Hepatocyte (in vitro differentiated cells): Measurements from ENCODE around the gene PRKAG2. TPM values are rescaled to one million over a fixed set of nuclear protein-coding genes. Genes with fewer than 3 reads are reported as not detected.

Source experiments
- DNase-seq: peaks from one replicate; pipeline ENCODE4 v3.0.0-alpha.2; 2016; ENCODE audit warnings: low spot score
- H2AFZ ChIP-seq: fragments of 200-600 bp; sonication (generic); 2 replicates; pipeline ENCODE4 v1.6.0; 2016; ENCODE audit warnings: antibody characterized with exemption, mild to moderate bottlenecking
- H3K27ac ChIP-seq: fragments of 200-600 bp; sonication (generic); 2 replicates; pipeline ENCODE4 v1.5.1; 2016; ENCODE audit warnings: mild to moderate bottlenecking
- H3K27me3 ChIP-seq: fragments of 200-600 bp; sonication (generic); 2 replicates; pipeline ENCODE4 v1.6.1; 2016
- H3K36me3 ChIP-seq: fragments of 200-600 bp; sonication (generic); replicated peaks from 2 replicates; pipeline ENCODE4 v1.5.1; 2016; ENCODE audit warnings: low read depth; ENCODE audit not compliant: insufficient read depth
- H3K4me1 ChIP-seq: fragments of 200-600 bp; sonication (generic); 2 replicates; pipeline ENCODE4 v1.5.1; 2016; ENCODE audit warnings: mild to moderate bottlenecking, moderate library complexity; ENCODE audit not compliant: insufficient read depth
- H3K4me2 ChIP-seq: fragments of 200-600 bp; sonication (generic); 2 replicates; pipeline ENCODE4 v1.6.0; 2016
- H3K4me3 ChIP-seq: fragments of 200-600 bp; sonication (generic); 2 replicates; pipeline ENCODE4 v1.5.1; 2016; ENCODE audit warnings: mild to moderate bottlenecking
- H3K79me2 ChIP-seq: fragments of 200-600 bp; sonication (generic); 2 replicates; pipeline ENCODE4 v1.6.0; 2017; ENCODE audit warnings: mild to moderate bottlenecking
- H3K9me2 ChIP-seq: fragments of 200-600 bp; sonication (generic); replicated peaks from 2 replicates; pipeline ENCODE4 v1.6.0; 2017; ENCODE audit warnings: mild to moderate bottlenecking; ENCODE audit not compliant: insufficient read depth
- H3K9me3 ChIP-seq: fragments of 200-600 bp; sonication (generic); 2 replicates; pipeline ENCODE4 v1.5.1; 2016; ENCODE audit warnings: low read depth, mild to moderate bottlenecking
- H4K20me1 ChIP-seq: fragments of 200-600 bp; sonication (generic); 2 replicates; pipeline ENCODE4 v1.6.0; 2016; ENCODE audit warnings: mild to moderate bottlenecking; ENCODE audit not compliant: insufficient read depth, poor library complexity, severe bottlenecking
- EZH2 ChIP-seq: fragments of 200-600 bp; sonication (generic); IDR thresholded peaks from 2 replicates; pipeline ENCODE4 v1.6.1; 2016; ENCODE audit warnings: antibody characterized with exemption, mild to moderate bottlenecking, borderline replicate concordance
- EZH2phosphoT487 ChIP-seq: fragments of 200-600 bp; sonication (generic); IDR thresholded peaks from one replicate; pipeline ENCODE4 v1.6.1; 2018; ENCODE audit warnings: antibody characterized with exemption, mild to moderate bottlenecking, low read depth, moderate library complexity; ENCODE audit not compliant: unreplicated experiment, severe bottlenecking
- WGBS: methylation state at CpG from one replicate; pipeline ENCODE4 v1.1.6; 2016; ENCODE audit warnings: low lambda C conversion rate; ENCODE audit errors: missing lambda C conversion rate; 5-methylcytosine and 5-hydroxymethylcytosine counted together
- polyA plus RNA-seq: library from polyadenylated mRNA; unstranded; fragments of >200 nt; fragmentation: Nextera tagmentation; extraction: Ambion mirVana; gene quantifications from 2 replicates; pipeline ENCODE4 v1.2.1, GENCODE V29; 2016
- total RNA-seq: library from RNA; depleted of rRNA; stranded (reverse); fragments of >200 nt; gene quantifications from 2 replicates; pipeline ENCODE4 v1.2.3, GENCODE V29; 2014
- TF ChIP-seq, protein P1 (sequence below): fragments of 200-600 bp; sonication (generic); IDR thresholded peaks from 2 replicates; pipeline ENCODE4 v1.5.1; 2016; ENCODE audit warnings: antibody characterized with exemption, mild to moderate bottlenecking; ENCODE audit not compliant: poor library complexity

PRKAG2 gene
- total and polyA plus RNA-seq, 2 experiments from 2014 or later = 17.8 to 23.4 TPM

DNA sequence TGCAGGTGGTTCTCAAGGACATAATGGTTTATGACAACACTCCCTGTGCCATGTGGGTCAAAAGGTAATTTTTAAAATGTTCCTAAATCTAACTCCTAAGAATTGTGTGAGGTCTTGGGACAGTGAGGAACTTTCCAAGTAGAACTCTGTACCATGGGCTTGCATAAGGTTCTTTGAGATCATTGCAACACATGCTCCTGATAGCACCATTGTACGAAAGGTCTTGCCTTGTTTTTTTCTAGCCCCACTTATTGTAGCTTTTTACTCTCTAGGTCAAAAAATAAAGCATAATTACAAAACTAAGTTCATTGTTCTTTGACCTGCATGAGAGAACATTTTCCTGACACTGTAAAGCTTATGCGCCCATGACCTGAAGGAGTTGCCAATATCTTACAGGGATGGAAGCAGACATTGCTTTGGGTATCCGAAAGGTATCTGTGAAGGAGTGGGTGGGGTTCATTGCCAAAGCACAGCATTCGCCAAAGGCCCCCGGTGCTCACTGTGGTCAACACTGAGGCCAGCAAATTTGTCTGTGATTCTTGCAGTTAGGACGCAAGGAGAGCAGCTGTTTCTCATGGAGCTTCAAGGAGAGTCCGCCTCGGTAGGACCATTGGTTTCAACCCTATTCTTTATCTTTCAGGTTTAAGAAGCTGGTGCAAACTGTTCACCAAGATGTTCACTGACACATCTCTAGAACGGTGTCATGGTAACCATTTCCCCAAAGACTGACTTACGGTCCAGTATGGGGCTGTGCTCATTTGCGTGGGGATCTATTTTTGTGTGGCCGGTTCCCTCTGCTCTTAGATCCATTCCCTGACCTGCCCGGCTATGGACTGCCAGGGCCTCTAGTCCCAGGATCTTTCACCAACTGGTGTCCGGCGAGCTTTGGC is 7.6 kb upstream of the PRKAG2 start:
- Histone ChIP-seq H3K27me3 (peaks cover 17% of the 10 kb centered on the region), H3K79me2 (no peaks in the 10 kb centered on the region), H3K4me3 (no peak overlapping the region), H2AFZ (no peak overlapping the region), H3K4me2 (no peak overlapping the region), H3K9me3 (no peaks in the 10 kb centered on the region), H3K9me2 (no peaks in the 10 kb centered on the region), H4K20me1 (no peaks in the 10 kb centered on the region), H3K4me1 (no peaks in the 10 kb centered on the region), H3K36me3 (no peaks in the 10 kb centered on the region), H3K27ac (no peak overlapping the region)
- 93% methylated on average over 15 of the region's 15 CpGs for WGBS
- TF ChIP-seq EZH2 (no peak), EZH2phosphoT487 (no peak)
- TF ChIP-seq, protein P1, sequence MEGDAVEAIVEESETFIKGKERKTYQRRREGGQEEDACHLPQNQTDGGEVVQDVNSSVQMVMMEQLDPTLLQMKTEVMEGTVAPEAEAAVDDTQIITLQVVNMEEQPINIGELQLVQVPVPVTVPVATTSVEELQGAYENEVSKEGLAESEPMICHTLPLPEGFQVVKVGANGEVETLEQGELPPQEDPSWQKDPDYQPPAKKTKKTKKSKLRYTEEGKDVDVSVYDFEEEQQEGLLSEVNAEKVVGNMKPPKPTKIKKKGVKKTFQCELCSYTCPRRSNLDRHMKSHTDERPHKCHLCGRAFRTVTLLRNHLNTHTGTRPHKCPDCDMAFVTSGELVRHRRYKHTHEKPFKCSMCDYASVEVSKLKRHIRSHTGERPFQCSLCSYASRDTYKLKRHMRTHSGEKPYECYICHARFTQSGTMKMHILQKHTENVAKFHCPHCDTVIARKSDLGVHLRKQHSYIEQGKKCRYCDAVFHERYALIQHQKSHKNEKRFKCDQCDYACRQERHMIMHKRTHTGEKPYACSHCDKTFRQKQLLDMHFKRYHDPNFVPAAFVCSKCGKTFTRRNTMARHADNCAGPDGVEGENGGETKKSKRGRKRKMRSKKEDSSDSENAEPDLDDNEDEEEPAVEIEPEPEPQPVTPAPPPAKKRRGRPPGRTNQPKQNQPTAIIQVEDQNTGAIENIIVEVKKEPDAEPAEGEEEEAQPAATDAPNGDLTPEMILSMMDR = no peak
- no peak for DNase-seq

DNA sequence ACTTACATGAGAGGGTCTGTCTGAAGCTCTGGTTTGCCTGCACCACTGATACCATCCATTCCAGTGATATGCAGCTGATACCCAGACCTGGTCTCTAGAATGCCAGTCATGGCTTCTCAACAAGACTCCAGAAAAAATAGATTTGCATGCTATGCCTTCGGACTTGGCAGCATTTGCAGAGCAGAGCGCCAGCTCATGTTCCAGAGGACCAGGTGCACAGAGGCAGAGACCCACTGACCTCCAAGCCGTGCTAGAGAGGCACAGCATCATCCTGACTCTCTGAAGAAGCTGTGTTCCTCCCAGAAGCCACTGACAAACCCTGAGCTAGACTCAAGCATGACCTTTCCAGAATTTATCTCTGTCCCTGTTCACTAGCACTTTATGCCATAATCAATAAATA is 6.9 kb upstream of the PRKAG2 start:
- Histone ChIP-seq H3K9me3 (no peaks in the 10 kb centered on the region), H4K20me1 (no peaks in the 10 kb centered on the region), H2AFZ (no peak overlapping the region), H3K4me2 (no peak overlapping the region), H3K27me3 (peaks cover 21% of the 10 kb centered on the region), H3K9me2 (no peaks in the 10 kb centered on the region), H3K36me3 (no peaks in the 10 kb centered on the region), H3K4me3 (no peak overlapping the region), H3K27ac (no peak overlapping the region), H3K79me2 (no peaks in the 10 kb centered on the region), H3K4me1 (no peaks in the 10 kb centered on the region)
- WGBS = 92% methylated on average over 3 of the region's 3 CpGs
- no peak for DNase-seq
- TF ChIP-seq, protein P1 = no peak
- TF ChIP-seq EZH2phosphoT487 = no peak
- no peak for TF ChIP-seq EZH2

DNA sequence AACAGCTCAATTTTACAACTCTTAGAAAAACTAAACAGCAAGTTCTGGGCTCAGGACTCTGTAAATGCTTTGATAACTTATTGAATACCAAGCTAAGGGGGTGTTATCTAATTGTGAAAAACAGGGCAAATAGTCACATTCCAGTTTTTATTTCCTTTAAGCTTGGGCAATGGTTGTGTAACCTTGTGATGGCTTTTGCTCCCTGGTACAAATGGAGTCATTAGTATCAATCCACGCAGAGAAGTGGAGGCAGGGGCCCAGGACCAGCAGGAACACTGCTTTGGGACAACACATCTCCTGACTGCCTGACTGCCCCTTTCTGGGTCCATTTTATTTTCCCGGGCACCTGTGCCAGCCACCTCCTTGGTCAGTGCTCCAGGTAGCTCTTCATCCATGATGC is 5.8 kb upstream of the PRKAG2 start:
- no peak for TF ChIP-seq EZH2phosphoT487
- TF ChIP-seq, protein P1 = no peak
- TF ChIP-seq EZH2 = no peak
- WGBS = 94% methylated on average over 2 of the region's 2 CpGs
- Histone ChIP-seq H3K4me3 (no peak overlapping the region), H3K9me2 (no peaks in the 10 kb centered on the region), H3K27ac (no peak overlapping the region), H4K20me1 (no peaks in the 10 kb centered on the region), H3K79me2 (no peaks in the 10 kb centered on the region), H3K27me3 (peaks cover 32% of the 10 kb centered on the region), H3K36me3 (no peaks in the 10 kb centered on the region), H2AFZ (no peak overlapping the region), H3K4me2 (no peak overlapping the region), H3K4me1 (peaks cover 2% of the 10 kb centered on the region), H3K9me3 (no peaks in the 10 kb centered on the region)
- no peak for DNase-seq
